Caki2 (cell line): Measurements from ENCODE around the gene FAM163A. TPM values are rescaled to one million over a fixed set of nuclear protein-coding genes. Genes with fewer than 3 reads are reported as not detected.

Experiments used
- total RNA-seq: library from RNA; depleted of rRNA; stranded (reverse); fragments of >200 nt; shearing (Covaris generic); gene quantifications from 2 replicates; pipeline ENCODE4 v1.2.3, GENCODE V29; 2014; ENCODE audit warnings: low replicate concordance; rRNA removed

The FAM163A gene
- total RNA-seq, 1 experiment from 2014 or later, result not detected

Other genes with a start within 250 kb of the FAM163A start
- gene NPHS2, start 167.3 kb upstream of the FAM163A start, total RNA-seq, result not detected in 2 replicates
- not detected in 2 replicates for gene TDRD5, start 151.5 kb upstream of the FAM163A start, total RNA-seq
- 24.1 and 29.1 TPM in 2 replicates for gene TOR1AIP2, start 134.5 kb downstream of the FAM163A start, total RNA-seq
- gene TOR1AIP1, start 139.0 kb downstream of the FAM163A start, total RNA-seq, result 17.7 and 20.9 TPM in 2 replicates
- gene CEP350, start 211.5 kb downstream of the FAM163A start, total RNA-seq, result 10.3 and 32.7 TPM in 2 replicates